ENCODE results near the gene SYNE1. TPM values are rescaled to one million over a fixed set of nuclear protein-coding genes. Genes with fewer than 3 reads are reported as not detected.
"Not testable (repeated sequence)": the region's sequence is repeated elsewhere in the genome, so short reads cannot be mapped to it uniquely, and the experiment has no call there.

The SYNE1 gene, protein sequence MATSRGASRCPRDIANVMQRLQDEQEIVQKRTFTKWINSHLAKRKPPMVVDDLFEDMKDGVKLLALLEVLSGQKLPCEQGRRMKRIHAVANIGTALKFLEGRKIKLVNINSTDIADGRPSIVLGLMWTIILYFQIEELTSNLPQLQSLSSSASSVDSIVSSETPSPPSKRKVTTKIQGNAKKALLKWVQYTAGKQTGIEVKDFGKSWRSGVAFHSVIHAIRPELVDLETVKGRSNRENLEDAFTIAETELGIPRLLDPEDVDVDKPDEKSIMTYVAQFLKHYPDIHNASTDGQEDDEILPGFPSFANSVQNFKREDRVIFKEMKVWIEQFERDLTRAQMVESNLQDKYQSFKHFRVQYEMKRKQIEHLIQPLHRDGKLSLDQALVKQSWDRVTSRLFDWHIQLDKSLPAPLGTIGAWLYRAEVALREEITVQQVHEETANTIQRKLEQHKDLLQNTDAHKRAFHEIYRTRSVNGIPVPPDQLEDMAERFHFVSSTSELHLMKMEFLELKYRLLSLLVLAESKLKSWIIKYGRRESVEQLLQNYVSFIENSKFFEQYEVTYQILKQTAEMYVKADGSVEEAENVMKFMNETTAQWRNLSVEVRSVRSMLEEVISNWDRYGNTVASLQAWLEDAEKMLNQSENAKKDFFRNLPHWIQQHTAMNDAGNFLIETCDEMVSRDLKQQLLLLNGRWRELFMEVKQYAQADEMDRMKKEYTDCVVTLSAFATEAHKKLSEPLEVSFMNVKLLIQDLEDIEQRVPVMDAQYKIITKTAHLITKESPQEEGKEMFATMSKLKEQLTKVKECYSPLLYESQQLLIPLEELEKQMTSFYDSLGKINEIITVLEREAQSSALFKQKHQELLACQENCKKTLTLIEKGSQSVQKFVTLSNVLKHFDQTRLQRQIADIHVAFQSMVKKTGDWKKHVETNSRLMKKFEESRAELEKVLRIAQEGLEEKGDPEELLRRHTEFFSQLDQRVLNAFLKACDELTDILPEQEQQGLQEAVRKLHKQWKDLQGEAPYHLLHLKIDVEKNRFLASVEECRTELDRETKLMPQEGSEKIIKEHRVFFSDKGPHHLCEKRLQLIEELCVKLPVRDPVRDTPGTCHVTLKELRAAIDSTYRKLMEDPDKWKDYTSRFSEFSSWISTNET (N-terminal part only)
- total RNA-seq (100 to 1,000 TPM; 170 to 186 TPM), polyA plus RNA-seq (10 to 100 TPM; 40.7 to 69.5 (median 41.5) TPM), total RNA-seq (24.5 to 351 (median 289) reads per million in 6 experiments)

DNA sequence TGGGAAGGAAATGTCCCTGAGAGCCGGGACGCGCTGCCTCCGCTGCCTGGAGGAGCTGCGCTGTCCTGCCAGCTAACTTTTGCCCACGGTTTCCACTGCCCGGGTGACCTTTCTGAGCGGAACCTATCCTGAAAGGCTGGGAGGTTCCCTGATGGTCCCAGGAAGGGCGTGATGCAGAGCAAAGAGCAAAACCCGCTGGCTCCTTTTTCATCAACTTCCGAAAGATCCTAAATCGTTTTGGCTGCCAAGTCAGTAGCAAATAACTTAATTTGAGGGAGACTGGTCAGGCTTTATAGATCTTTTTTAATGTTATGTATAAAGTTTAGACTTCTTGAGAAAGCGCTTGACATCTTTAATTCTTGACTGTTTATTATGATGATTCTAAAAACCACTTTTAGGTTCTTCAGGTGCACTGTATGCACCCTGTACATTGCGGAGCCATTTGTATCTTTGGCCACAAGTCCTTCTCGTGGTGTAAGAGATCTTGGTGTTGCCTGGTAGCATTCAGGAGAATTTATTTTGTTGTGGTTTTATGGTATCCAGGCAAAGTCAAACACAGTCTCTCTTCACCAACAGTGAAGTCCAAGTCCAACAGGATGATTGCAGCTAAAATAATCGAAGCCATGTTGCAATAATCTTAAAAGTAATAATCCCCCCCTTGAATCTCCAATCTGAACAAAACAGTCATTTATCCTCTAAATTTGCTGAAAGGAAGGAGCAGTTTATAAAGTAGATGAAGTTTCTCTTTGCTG lies at the start of gene SYNE1:
SYNE1 (minus strand) TSS at position 67 of the 752 bp plus-strand sequence. CDS start 9,031 bp downstream, outside the sequence.
- POLR2A ChIA-PET: no interaction called here
- H3K4me1 Mint-ChIP-seq: peaks cover 0 to 31% (median 8%) of the 10 kb centered on the region in 4 donors

DNA sequence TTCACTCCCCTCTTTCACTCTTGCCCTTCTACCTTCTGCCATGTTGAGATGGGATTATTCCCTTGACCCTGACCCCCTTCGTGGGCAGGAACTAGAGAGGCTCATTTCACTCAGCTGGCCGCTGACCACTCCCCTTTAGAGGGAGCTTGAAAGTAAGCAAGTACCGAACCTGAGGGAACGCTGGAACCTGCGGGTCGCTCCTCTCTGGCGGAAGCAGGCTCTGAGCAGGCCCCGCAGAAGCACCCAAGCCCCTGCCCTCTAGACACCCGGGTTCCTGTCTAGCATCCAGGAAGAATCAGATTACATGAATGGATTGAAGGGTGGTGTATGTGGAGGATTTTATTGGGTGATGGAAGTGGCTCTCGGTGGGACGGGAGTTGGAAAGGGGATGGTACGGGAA lies 48.7 kb upstream of the SYNE1 start:
- Mint-ChIP-seq H3K4me3 (no peak overlapping the region), H3K36me3 (no peaks in the 10 kb centered on the region), H3K27ac (no peak overlapping the region), H3K4me1 (no peaks in the 10 kb centered on the region), H3K9me3 (no peaks in the 10 kb centered on the region), H3K27me3 (peaks cover 0 to 3% (median 0%) of the 10 kb centered on the region in 5 donors)
- POLR2A ChIA-PET: no interaction called here
- ATAC-seq (no peak), DNase-seq (no peak)

More for the DNA sequence above, at the start of gene SYNE1:
- H3K4me3 Mint-ChIP-seq: peak within 1 kb of the TSS; percentile 20 to 95 (median 66)
- no peak for ATAC-seq
- H3K27me3 Mint-ChIP-seq: peaks cover 23 to 54% (median 33%) of the 10 kb centered on the region in 5 donors
- peak within 1 kb of the TSS in 3 of 10 donors; percentile 47 to 96 (median 87) for H3K27ac Mint-ChIP-seq
- DNase-seq: no peak
- no peaks in the 10 kb centered on the region for H3K36me3 Mint-ChIP-seq
- H3K9me3 Mint-ChIP-seq: peaks cover 0 to 2% (median 0%) of the 10 kb centered on the region in 9 donors

DNA sequence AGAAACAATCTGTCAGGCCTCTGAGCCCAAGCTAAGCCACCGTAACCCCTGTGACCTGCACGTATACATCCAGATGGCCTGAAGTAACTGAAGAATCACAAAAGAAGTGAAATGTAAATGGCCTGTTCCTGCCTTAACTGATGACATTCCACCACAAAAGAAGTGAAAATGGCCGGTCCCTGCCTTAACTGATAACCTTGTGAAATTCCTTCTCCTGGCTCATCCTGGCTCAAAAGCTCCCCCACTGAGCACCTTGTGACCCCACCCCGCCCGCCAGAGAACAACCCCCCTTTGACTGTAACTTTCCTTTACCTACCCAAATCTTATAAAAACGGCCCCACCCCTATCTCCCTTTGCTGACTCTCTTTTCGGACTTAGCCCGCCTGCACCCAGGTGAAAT lies 45.8 kb upstream of the SYNE1 start:
- H3K4me1 Mint-ChIP-seq, H3K4me3 Mint-ChIP-seq, H3K27ac Mint-ChIP-seq, H3K36me3 Mint-ChIP-seq, H3K9me3 Mint-ChIP-seq, POLR2A ChIA-PET, ATAC-seq, DNase-seq: not testable (repeated sequence)
- peaks cover 2 to 17% (median 5%) of the 10 kb centered on the region in 5 donors for H3K27me3 Mint-ChIP-seq

DNA sequence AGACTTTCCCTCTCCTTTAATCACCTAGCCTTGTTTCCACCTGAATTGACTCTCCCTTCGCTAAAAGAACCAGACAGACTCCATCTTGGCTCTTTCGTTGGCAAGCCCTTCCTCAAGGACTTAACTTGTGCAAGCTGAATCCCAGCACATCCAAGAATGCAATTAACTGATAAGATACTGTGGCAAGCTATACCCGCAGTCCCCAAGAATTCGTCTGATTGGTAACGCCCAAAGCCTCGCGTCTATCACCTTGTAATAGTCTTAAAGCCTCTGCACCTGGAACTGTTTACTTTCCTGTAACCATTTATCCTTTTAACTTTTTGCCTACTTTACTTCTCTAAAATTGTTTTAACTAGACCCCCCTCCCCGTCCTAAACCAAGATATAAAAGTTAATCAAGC lies 45.0 kb upstream of the SYNE1 start:
- Mint-ChIP-seq H3K36me3 (no peaks in the 10 kb centered on the region), H3K4me1 (no peaks in the 10 kb centered on the region), H3K4me3 (no peak overlapping the region), H3K27me3 (peaks cover 2 to 17% (median 5%) of the 10 kb centered on the region in 5 donors), H3K27ac (no peak overlapping the region), H3K9me3 (peaks cover 0 to 3% (median 0%) of the 10 kb centered on the region in 9 donors)
- POLR2A ChIA-PET: no interaction called here
- no peak for DNase-seq
- no peak for ATAC-seq

DNA sequence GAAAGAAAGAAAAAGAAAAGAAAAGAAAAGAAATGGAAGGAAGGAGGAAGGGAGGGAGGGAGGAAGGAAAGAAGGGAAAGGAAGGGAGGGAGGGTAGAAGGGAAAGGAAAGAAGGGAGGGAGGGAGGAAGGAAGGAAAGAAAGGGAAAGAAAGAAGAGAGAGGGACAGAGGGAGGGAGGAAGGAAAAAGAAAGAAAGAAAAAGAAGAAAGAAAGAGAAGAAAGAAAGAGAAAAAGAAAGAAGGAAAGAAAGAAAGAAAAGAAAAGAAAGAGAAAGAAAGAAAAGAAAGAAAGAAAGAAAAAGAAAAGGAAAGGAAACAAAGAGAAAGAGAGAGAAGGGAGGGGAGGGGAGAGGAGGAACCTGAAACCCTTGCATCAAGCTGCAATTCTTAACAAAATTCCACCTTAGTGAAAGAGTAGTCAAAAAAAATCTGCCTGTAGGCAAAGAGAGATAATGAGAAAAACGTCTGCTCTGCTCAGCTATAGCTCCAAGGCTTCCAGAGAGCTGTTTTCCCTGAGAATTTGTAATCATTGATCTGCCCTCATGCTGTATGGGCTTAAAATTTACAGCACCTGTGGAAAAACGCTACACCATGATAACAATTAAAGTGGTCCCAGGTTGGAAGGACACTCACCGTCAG lies 43.8 kb upstream of the SYNE1 start:
- DNase-seq (no peak), ATAC-seq (no peak)
- Mint-ChIP-seq H3K4me3 (no peak overlapping the region), H3K4me1 (no peaks in the 10 kb centered on the region), H3K9me3 (peaks cover 0 to 4% (median 0%) of the 10 kb centered on the region in 9 donors), H3K27me3 (peaks cover 2 to 17% (median 5%) of the 10 kb centered on the region in 5 donors), H3K27ac (peak overlapping the region in 1 of 10 donors; percentile 53), H3K36me3 (no peaks in the 10 kb centered on the region)
- POLR2A ChIA-PET: no interaction called here

DNA sequence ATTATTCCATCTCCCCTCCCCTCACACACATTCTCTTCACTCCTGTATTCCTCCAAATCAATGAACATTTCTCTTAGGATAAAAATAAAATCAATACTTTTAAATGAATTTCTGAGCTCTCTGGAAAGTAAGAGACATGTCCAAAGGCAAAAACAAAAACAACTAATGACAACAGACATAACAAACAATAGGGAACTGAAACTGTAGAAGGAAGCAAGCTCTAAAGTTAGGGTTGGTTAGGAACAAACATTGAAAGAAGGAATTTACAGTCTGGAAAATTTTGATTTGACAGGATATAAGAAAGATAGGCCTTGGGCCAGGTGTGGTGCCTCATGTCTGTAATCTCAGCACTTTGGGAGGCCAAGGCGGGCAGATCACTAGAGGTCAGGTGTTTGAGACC lies 43.0 kb upstream of the SYNE1 start:
- DNase-seq: no peak
- H3K27ac Mint-ChIP-seq: no peak overlapping the region
- H3K4me3 Mint-ChIP-seq: no peak overlapping the region

DNA sequence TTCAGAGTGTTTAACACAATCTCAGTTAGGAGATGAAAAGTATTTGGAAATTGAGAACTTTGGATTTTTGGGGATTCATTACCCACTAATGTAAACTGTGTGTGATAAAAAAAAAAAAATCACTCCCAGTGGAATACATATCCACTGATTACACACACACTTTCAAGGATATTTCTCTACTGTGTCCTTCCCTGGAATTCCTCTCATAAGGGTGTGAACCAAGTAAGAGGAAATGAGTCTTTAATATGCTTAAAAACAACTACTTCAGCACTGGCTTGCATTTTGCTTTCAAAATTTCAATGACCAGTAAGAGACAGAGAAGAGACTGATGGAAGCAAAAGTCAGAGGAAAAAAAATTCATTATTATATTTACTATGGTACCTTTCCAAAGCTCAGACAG lies 36.1 kb upstream of the SYNE1 start:
- POLR2A ChIA-PET: no interaction called here
- Mint-ChIP-seq H3K4me3 (no peak overlapping the region), H3K27me3 (peaks cover 0 to 10% (median 4%) of the 10 kb centered on the region in 5 donors), H3K36me3 (no peaks in the 10 kb centered on the region), H3K27ac (no peak overlapping the region), H3K4me1 (no peaks in the 10 kb centered on the region), H3K9me3 (peaks cover 0 to 3% (median 0%) of the 10 kb centered on the region in 9 donors)
- ATAC-seq (no peak), DNase-seq (no peak)

More for the DNA sequence above, 43.0 kb upstream of the SYNE1 start:
- Mint-ChIP-seq H3K36me3 (no peaks in the 10 kb centered on the region), H3K4me1 (no peaks in the 10 kb centered on the region), H3K9me3 (peaks cover 0 to 4% (median 0%) of the 10 kb centered on the region in 9 donors), H3K27me3 (peaks cover 2 to 17% (median 5%) of the 10 kb centered on the region in 5 donors)
- POLR2A ChIA-PET: no interaction called here
- ATAC-seq: no peak

DNA sequence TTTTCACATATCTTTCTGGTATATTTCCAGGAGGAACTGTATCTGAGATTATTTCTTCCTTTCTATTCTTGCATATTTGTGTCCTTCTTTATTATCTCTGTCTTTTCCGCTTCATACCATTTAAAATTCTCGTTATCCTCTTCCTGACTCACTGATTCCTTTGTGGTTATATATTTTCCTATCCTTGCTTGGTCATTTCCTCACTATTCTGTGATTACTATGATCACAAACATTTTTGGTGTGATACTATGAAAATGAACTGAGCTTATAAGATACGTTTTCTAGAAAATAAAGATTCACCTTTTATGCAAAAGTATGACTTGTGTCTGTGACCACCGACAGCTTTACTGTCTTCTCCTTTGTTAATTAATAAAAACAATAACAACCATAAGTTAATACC lies 34.0 kb upstream of the SYNE1 start:
- Mint-ChIP-seq H3K27me3 (peaks cover 0 to 10% (median 6%) of the 10 kb centered on the region in 5 donors), H3K4me1 (no peaks in the 10 kb centered on the region), H3K27ac (no peak overlapping the region), H3K36me3 (peaks cover 0 to 4% (median 0%) of the 10 kb centered on the region in 3 donors), H3K4me3 (no peak overlapping the region), H3K9me3 (peaks cover 0 to 13% (median 3%) of the 10 kb centered on the region in 9 donors)
- POLR2A ChIA-PET: no interaction called here
- ATAC-seq (no peak), DNase-seq (no peak)

DNA sequence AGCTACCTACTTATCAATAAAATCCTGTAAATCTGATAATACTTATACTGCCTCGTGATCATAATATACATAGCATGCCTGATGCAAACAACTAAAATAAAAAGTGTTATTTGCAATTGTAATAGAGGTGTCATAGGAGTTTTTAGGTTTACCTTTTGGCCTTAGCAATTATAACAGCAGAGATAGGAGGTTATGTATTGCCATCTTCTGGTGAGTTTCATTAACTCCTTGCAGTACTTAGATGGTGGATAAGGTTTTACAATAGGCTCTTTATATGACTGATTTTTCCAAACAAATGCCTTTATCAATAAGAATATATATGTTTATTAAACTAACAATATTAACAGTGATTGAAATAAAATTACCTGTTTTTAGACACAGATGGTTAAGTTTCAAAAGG lies 32.7 kb upstream of the SYNE1 start:
- H3K9me3 Mint-ChIP-seq: peaks cover 0 to 13% (median 2%) of the 10 kb centered on the region in 9 donors
- peaks cover 0 to 10% (median 6%) of the 10 kb centered on the region in 5 donors for H3K27me3 Mint-ChIP-seq
- POLR2A ChIA-PET: no interaction called here
- no peak overlapping the region for H3K4me3 Mint-ChIP-seq
- DNase-seq: no peak
- H3K27ac Mint-ChIP-seq: no peak overlapping the region
- no peaks in the 10 kb centered on the region for H3K4me1 Mint-ChIP-seq
- H3K36me3 Mint-ChIP-seq: peaks cover 0 to 4% (median 0%) of the 10 kb centered on the region in 3 donors
- ATAC-seq: no peak

DNA sequence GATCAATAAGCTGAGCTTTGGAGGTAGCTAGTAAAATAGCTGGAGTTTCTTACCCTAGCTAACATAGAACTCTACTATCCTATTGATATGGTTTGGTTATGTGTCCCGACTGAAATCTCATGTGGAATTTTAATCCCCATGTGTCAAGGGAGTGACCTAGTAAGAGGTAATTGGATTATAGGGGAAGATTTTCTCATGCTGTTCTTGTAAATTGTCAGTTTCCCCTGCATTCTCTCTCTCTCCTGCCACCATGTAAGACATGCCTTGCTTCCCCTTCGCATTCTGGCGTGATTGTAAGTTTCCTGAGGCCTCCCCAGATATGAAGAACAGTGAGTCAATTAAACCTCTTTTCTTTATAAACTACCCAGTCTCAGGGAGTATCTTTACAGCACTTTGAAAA lies 24.6 kb upstream of the SYNE1 start:
- POLR2A ChIA-PET: no interaction called here
- peaks cover 0 to 4% (median 2%) of the 10 kb centered on the region in 9 donors for H3K9me3 Mint-ChIP-seq
- H3K27me3 Mint-ChIP-seq: peaks cover 0 to 2% (median 0%) of the 10 kb centered on the region in 5 donors
- H3K27ac Mint-ChIP-seq: no peak overlapping the region
- no peaks in the 10 kb centered on the region for H3K4me1 Mint-ChIP-seq
- H3K4me3 Mint-ChIP-seq: no peak overlapping the region
- ATAC-seq (no peak), DNase-seq (no peak)
- H3K36me3 Mint-ChIP-seq: peaks cover 0 to 2% (median 0%) of the 10 kb centered on the region in 3 donors

DNA sequence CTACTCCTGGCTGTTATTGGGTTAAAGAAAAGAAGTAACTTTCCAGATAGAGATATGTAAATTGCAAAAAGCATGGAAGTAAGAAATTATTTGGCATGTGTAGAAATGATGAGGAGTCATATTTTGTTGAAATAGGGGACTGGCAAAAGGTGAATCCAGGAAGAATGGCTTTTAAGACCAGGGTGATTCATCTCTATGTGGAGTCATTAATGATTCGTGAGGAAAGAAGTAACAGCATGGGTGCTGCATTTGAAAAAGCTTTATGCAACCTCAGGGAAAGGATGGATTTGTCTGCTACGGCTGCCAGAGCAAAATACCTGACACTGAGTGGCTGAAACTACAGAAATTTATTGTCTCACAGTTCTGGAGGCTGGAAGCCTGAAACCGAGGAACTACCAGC lies 14.8 kb upstream of the SYNE1 start:
- no peaks in the 10 kb centered on the region for H3K4me1 Mint-ChIP-seq
- H3K27me3 Mint-ChIP-seq: peaks cover 11 to 18% (median 16%) of the 10 kb centered on the region in 5 donors
- no peak for DNase-seq
- ATAC-seq: no peak
- no peaks in the 10 kb centered on the region for H3K36me3 Mint-ChIP-seq
- H3K4me3 Mint-ChIP-seq: no peak overlapping the region
- H3K9me3 Mint-ChIP-seq: no peaks in the 10 kb centered on the region
- no peak overlapping the region for H3K27ac Mint-ChIP-seq
- POLR2A ChIA-PET: no interaction called here

All from naive thymus-derived CD8-positive, alpha-beta T cell (primary cell).